DND-41 (cell line): ENCODE measurements around the gene NMRK1.

Source experiments
- ATAC-seq: fragments of 200-7000 bp; cut with Tn5 transposase; 3 replicates; pipeline ENCODE4 v1.9.1; 2021; ENCODE audit warnings: low read depth; ENCODE audit not compliant: insufficient read depth
- DNase-seq: peaks from one replicate; pipeline ENCODE4 v3.0.0-alpha.2; 2020
- H2AFZ ChIP-seq: 2 replicates; pipeline ENCODE4 v1.6.0; 2012; ENCODE audit warnings: low read depth, low read length
- H3K27ac ChIP-seq: 2 replicates; pipeline ENCODE4 v1.5.1; 2012; ENCODE audit warnings: low read length, inconsistent platforms
- H3K27me3 ChIP-seq: fragments of 200-600 bp; sonication (generic); 2 replicates; pipeline ENCODE4 v1.6.0; 2012; ENCODE audit warnings: low read length, mild to moderate bottlenecking, inconsistent platforms; ENCODE audit not compliant: insufficient read depth, poor library complexity
- H3K36me3 ChIP-seq: 2 replicates; pipeline ENCODE4 v1.5.1; 2012; ENCODE audit warnings: low read length, inconsistent platforms; ENCODE audit not compliant: insufficient read depth
- H3K4me1 ChIP-seq: 2 replicates; pipeline ENCODE4 v1.5.1; 2012; ENCODE audit warnings: mild to moderate bottlenecking, low read length; ENCODE audit not compliant: insufficient read depth
- H3K4me2 ChIP-seq: 2 replicates; pipeline ENCODE4 v1.6.0; 2012; ENCODE audit warnings: mild to moderate bottlenecking, moderate library complexity, low read length, inconsistent platforms; ENCODE audit not compliant: insufficient read depth
- H3K4me3 ChIP-seq, 2 experiments: fragments of 200-600 bp in 1 of 2; shearing (Covaris generic) in 1 of 2; 2 replicates each; pipeline ENCODE4 v1.5.1; 2012 to 2016; ENCODE audit warnings: inconsistent platforms in 2 of 2, low read length in 2 of 2, mild to moderate bottlenecking in 2 of 2, low read depth in 1 of 2, moderate library complexity in 1 of 2
- H3K79me2 ChIP-seq: 2 replicates; pipeline ENCODE4 v1.6.0; 2012; ENCODE audit warnings: low read length, inconsistent platforms; ENCODE audit not compliant: insufficient read depth
- H3K9ac ChIP-seq: 2 replicates; pipeline ENCODE4 v1.6.0; 2012; ENCODE audit warnings: low read depth, mild to moderate bottlenecking, inconsistent platforms, low read length, moderate library complexity
- H3K9me3 ChIP-seq: 2 replicates; pipeline ENCODE4 v1.5.1; 2012; ENCODE audit warnings: low read length, moderate library complexity, mild to moderate bottlenecking, inconsistent platforms; ENCODE audit not compliant: insufficient read depth, severe bottlenecking
- H4K20me1 ChIP-seq: 2 replicates; pipeline ENCODE4 v1.6.0; 2012; ENCODE audit warnings: low read length; ENCODE audit not compliant: insufficient read depth
- EZH2 ChIP-seq: IDR thresholded peaks from 3 replicates; pipeline ENCODE4 v1.6.1; 2012; ENCODE audit warnings: borderline replicate concordance, low read depth, mild to moderate bottlenecking, moderate library complexity, low read length, inconsistent platforms; ENCODE audit not compliant: severe bottlenecking
- TF ChIP-seq, protein P1 (sequence below): IDR thresholded peaks from 2 replicates; pipeline ENCODE4 v1.5.1; 2012; ENCODE audit warnings: borderline replicate concordance, low read length, moderate library complexity, mild to moderate bottlenecking; ENCODE audit not compliant: poor library complexity, severe bottlenecking; ENCODE audit errors: extremely low read depth

The NMRK1 gene

DNA sequence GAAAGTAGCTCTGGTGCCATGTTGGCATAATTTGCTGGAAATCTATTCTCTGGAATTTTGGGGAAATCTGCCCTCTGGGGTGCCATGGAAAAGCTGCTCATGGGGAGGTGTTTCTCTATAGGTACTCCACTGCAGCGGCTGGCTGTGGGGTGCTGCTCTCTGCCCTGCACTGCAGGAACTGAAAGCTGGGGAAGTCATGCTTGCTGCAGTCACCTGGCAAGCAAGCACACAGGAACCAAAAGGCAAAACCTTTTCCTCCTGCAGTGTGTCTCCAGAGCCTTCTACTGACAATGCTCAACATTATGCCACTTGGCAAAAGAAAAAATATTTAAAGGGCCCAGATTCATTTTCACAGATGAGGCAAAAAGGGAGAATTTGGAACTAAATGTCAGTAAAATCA, 34.1 kb downstream of the NMRK1 start:
- no peak overlapping the region for H2AFZ ChIP-seq
- no peak for TF ChIP-seq EZH2
- TF ChIP-seq, protein P1, sequence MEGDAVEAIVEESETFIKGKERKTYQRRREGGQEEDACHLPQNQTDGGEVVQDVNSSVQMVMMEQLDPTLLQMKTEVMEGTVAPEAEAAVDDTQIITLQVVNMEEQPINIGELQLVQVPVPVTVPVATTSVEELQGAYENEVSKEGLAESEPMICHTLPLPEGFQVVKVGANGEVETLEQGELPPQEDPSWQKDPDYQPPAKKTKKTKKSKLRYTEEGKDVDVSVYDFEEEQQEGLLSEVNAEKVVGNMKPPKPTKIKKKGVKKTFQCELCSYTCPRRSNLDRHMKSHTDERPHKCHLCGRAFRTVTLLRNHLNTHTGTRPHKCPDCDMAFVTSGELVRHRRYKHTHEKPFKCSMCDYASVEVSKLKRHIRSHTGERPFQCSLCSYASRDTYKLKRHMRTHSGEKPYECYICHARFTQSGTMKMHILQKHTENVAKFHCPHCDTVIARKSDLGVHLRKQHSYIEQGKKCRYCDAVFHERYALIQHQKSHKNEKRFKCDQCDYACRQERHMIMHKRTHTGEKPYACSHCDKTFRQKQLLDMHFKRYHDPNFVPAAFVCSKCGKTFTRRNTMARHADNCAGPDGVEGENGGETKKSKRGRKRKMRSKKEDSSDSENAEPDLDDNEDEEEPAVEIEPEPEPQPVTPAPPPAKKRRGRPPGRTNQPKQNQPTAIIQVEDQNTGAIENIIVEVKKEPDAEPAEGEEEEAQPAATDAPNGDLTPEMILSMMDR = no peak
- H3K36me3 ChIP-seq = no peaks in the 10 kb centered on the region
- H3K79me2 ChIP-seq = no peaks in the 10 kb centered on the region
- H3K27ac ChIP-seq = no peak overlapping the region
- no peak overlapping the region for H3K9ac ChIP-seq
- H3K4me3 ChIP-seq = no peak overlapping the region
- no peaks in the 10 kb centered on the region for H4K20me1 ChIP-seq
- ATAC-seq (no peak), DNase-seq (no peak)
- H3K9me3 ChIP-seq = no peaks in the 10 kb centered on the region
- H3K27me3 ChIP-seq = no peaks in the 10 kb centered on the region
- H3K4me1 ChIP-seq = no peaks in the 10 kb centered on the region
- no peak overlapping the region for H3K4me2 ChIP-seq

DNA sequence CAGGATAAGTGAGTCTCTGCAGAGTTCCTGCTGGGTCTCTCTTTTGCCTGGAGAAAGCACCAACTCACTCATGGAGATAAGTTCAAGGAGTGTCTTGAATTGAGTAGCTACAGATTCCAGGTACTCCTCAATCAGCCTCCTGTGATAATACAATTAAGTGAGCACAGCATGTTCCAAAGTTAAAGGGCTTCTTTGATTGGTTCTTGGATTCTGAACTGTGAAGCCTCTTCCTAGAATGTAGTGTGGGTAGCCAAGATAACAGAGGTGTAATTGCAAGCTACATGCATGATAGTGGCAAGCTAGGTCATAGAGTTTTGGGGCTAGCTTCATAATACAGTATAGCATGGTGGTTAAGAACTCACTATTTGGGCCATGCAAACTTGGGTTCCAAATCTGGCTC, 36.7 kb downstream of the NMRK1 start:
- ATAC-seq = no peak
- Histone ChIP-seq H3K79me2 (no peaks in the 10 kb centered on the region), H3K9ac (no peak overlapping the region), H2AFZ (no peak overlapping the region), H3K4me3 (no peak overlapping the region), H3K4me2 (no peak overlapping the region), H3K4me1 (no peaks in the 10 kb centered on the region), H3K27me3 (no peaks in the 10 kb centered on the region), H4K20me1 (no peaks in the 10 kb centered on the region), H3K9me3 (no peaks in the 10 kb centered on the region), H3K36me3 (no peaks in the 10 kb centered on the region), H3K27ac (no peak overlapping the region)
- DNase-seq = no peak
- TF ChIP-seq, protein P1 = no peak
- TF ChIP-seq EZH2 = no peak

DNA sequence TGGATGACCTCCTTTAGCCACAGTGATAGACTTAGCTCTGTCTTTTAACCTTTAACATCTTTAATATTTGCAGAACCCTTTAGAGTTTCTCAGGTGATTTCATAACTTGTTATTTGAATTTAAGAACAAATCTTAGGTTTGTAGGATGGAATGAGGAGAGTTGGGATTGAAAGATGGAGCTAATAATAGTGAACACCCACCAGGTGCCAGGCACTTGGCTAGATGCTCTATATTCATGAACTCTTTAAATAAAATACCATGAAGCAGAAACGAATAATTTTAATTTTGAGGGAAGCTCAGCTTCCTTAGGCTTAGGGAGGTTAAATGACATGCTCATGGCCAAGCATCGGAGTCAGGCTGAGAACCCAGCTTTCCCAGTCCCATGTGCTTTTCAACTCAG, 40.4 kb downstream of the NMRK1 start:
- H3K9ac ChIP-seq = no peak overlapping the region
- no peak overlapping the region for H3K4me2 ChIP-seq
- H2AFZ ChIP-seq = no peak overlapping the region
- H3K27ac ChIP-seq = no peak overlapping the region
- H3K4me1 ChIP-seq = no peaks in the 10 kb centered on the region
- TF ChIP-seq, protein P1 = no peak
- no peak for TF ChIP-seq EZH2
- DNase-seq (no peak), ATAC-seq (no peak)
- H3K27me3 ChIP-seq = no peaks in the 10 kb centered on the region
- no peaks in the 10 kb centered on the region for H4K20me1 ChIP-seq
- no peaks in the 10 kb centered on the region for H3K36me3 ChIP-seq
- no peaks in the 10 kb centered on the region for H3K9me3 ChIP-seq
- H3K4me3 ChIP-seq = no peak overlapping the region
- H3K79me2 ChIP-seq = no peaks in the 10 kb centered on the region

DNA sequence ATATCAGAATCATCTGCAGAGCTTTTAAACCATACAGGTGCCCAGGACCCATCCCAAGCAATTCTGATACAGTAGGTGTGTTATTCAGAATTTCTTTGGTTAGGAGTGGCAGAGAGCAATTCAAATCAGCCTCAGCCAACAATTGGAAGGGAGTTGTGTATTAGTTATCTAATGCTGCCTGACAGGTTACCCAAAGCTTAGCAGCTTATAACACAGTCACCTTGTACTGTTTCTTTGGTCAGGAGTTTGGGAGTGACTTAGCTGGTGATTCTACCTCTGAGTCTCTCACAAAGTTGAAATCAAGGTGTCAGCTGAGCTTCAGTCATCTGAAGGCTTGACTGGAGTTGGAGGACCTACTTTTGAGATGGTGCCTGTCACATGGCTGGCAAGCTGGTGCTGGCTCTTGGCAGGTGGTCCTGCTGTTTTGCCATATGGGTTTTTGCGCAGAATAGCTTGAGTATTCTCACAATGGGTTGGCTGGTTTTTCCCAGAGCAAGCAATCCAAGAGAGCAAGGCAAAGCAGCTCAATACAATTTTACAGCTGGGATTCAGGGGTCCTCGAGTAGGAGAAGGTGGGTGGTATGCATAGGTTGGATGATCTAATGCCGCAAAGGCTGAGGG, 41.1 kb downstream of the NMRK1 start:
- no peak for TF ChIP-seq EZH2
- TF ChIP-seq, protein P1 = no peak
- Histone ChIP-seq H3K4me3 (no peak overlapping the region), H3K9me3 (no peaks in the 10 kb centered on the region), H3K9ac (no peak overlapping the region), H3K27me3 (no peaks in the 10 kb centered on the region), H3K4me2 (no peak overlapping the region), H3K79me2 (no peaks in the 10 kb centered on the region), H4K20me1 (no peaks in the 10 kb centered on the region), H3K36me3 (no peaks in the 10 kb centered on the region), H2AFZ (no peak overlapping the region), H3K4me1 (no peaks in the 10 kb centered on the region), H3K27ac (no peak overlapping the region)
- ATAC-seq (no peak), DNase-seq (no peak)
